Measurements from ENCODE around the gene DENND10.
"Not testable (repeated sequence)": the region's sequence is repeated elsewhere in the genome, so short reads cannot be mapped to it uniquely, and the experiment has no call there.

DENND10 gene

DNA sequence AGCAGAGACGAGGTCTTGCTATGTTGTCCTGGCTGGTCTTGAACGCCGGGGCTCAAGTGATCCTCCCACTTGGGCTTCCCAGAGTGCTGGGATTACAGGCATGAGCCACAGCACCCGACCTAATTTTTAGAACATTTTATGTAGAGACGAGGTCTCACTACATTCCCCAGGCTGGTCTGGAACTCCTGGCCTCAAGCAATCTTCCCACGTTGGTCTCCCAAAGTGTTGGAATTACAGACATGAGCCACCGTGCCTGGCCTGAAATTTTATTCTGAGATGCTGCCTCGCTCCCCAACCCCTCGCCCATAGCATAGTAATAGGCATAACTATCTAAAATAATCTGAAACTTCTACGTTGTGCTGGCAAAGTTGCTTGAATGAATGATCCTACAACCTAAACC is 39.7 kb downstream of the DENND10 start:
- TF ChIP-seq, protein P1, sequence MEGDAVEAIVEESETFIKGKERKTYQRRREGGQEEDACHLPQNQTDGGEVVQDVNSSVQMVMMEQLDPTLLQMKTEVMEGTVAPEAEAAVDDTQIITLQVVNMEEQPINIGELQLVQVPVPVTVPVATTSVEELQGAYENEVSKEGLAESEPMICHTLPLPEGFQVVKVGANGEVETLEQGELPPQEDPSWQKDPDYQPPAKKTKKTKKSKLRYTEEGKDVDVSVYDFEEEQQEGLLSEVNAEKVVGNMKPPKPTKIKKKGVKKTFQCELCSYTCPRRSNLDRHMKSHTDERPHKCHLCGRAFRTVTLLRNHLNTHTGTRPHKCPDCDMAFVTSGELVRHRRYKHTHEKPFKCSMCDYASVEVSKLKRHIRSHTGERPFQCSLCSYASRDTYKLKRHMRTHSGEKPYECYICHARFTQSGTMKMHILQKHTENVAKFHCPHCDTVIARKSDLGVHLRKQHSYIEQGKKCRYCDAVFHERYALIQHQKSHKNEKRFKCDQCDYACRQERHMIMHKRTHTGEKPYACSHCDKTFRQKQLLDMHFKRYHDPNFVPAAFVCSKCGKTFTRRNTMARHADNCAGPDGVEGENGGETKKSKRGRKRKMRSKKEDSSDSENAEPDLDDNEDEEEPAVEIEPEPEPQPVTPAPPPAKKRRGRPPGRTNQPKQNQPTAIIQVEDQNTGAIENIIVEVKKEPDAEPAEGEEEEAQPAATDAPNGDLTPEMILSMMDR (IDR thresholded peaks at IDR 0.05; ENCODE audit: extremely low read depth, insufficient read depth, missing control alignments): no peak
- in situ Hi-C loops (cut with MboI; ENCODE audit: low pct_unique_long_range_greater_than_20kb, low sequenced_read_pairs, unreplicated experiment): no loop called here
- DNase-seq (ENCODE audit: low spot score): no peak

DNA sequence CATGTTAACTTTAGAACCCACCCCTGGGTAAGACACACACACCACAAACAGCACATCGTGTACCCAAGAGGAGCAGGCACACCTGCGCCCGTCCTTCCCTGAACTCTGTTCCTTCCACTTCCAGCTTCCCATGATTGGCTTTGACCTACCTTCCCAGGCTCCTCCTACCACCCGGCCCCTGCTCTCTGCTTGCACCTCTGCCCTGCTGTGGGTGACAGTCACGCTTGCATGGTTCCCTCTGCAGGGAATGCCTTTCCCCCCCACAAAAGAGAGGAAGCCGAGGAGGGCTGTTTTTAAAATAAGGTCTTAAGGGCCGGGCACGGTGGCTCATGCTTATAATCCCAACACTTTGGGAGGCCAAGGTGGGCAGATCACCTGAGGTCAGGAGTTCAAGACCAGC is 45.2 kb downstream of the DENND10 start:
- no peak for DNase-seq (ENCODE audit: low spot score)
- TF ChIP-seq, protein P1 (IDR thresholded peaks at IDR 0.05; ENCODE audit: extremely low read depth, insufficient read depth, missing control alignments): no peak
- in situ Hi-C loops (cut with MboI; ENCODE audit: low pct_unique_long_range_greater_than_20kb, low sequenced_read_pairs, unreplicated experiment): no loop called here

- in situ Hi-C loops (cut with MboI; ENCODE audit: low pct_unique_long_range_greater_than_20kb, low sequenced_read_pairs, unreplicated experiment): no loop called here
- TF ChIP-seq, protein P1 (IDR thresholded peaks at IDR 0.05; ENCODE audit: extremely low read depth, insufficient read depth, missing control alignments): peak; percentile 18
Observed at GRCh38 chr10:119149729-119150128, 45.8 kb downstream of the DENND10 start.

DNA sequence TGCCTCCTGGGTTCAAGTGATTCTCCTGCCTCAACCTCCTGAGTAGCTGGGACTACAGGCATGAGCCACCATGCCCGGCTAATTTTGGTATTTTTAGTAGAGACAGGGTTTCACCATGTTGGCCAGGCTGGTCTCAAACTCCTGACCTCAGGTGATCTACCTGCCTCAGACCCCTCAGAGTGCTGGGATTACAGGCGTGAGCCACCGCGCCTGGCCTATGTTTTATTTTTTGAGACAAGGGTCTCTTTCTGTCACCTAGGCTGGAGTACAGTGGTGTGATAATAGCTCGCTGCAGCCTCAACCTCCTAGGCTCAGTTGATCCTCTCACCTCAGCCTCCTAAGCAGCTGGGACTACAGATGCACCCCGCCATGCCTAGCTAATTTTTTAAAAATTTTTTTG is 47.7 kb downstream of the DENND10 start:
- DNase-seq (ENCODE audit: low spot score); in situ Hi-C loops (cut with MboI; ENCODE audit: low pct_unique_long_range_greater_than_20kb, low sequenced_read_pairs, unreplicated experiment): not testable (repeated sequence)

More at GRCh38 chr10:119149729-119150128, 45.8 kb downstream of the DENND10 start:
- DNase-seq (ENCODE audit: low spot score): no peak

GRCh38 chr10:119153041-119153440 is 49.1 kb downstream of the DENND10 start:
- in situ Hi-C loops (cut with MboI; ENCODE audit: low pct_unique_long_range_greater_than_20kb, low sequenced_read_pairs, unreplicated experiment): no loop called here
- TF ChIP-seq, protein P1 (IDR thresholded peaks at IDR 0.05; ENCODE audit: extremely low read depth, insufficient read depth, missing control alignments): no peak
- DNase-seq (ENCODE audit: low spot score): no peak

DNA sequence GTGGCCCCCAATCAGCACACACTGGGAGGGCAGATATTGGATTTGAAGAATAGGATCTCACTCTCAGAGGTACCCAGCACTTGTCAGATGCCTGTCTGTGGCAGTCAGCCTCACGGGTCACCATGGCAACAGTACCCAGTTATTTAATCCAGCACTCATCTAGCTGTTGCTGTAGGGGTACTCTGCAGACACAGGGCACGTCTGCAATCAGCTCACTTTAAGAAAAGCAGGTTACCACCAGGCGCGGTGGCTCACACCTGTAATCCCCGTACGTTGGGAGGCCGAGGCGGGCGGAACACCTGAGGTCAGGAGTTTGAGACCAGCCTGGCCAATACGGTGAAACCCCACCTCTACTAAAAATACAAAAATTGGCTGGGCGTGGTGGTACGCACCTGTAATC is 49.7 kb downstream of the DENND10 start:
- in situ Hi-C loops (cut with MboI; ENCODE audit: low pct_unique_long_range_greater_than_20kb, low sequenced_read_pairs, unreplicated experiment): no loop called here
- no peak for DNase-seq (ENCODE audit: low spot score)
- TF ChIP-seq, protein P1 (IDR thresholded peaks at IDR 0.05; ENCODE audit: extremely low read depth, insufficient read depth, missing control alignments): no peak

GRCh38 chr10:119159332-119159731 is 55.4 kb downstream of the DENND10 start:
- in situ Hi-C loops (cut with MboI; ENCODE audit: low pct_unique_long_range_greater_than_20kb, low sequenced_read_pairs, unreplicated experiment): no loop called here
- TF ChIP-seq, protein P1 (IDR thresholded peaks at IDR 0.05; ENCODE audit: extremely low read depth, insufficient read depth, missing control alignments): no peak
- no peak for DNase-seq (ENCODE audit: low spot score)

All from GM13977 (cell line).